Measurements from ENCODE around the gene FAM90A26.
"Not testable (repeated sequence)": the region's sequence is repeated elsewhere in the genome, so short reads cannot be mapped to it uniquely, and the experiment has no call there.

The FAM90A26 gene

GRCh38 chr4:9143421-9144080 lies 26.7 kb upstream of the FAM90A26 start:
- no peak for DNase-seq
- Histone ChIP-seq H3K27me3 (ENCODE audit: insufficient read depth, low read depth, severe bottlenecking) (no peaks in the 10 kb centered on the region), H3K27ac (no peak overlapping the region), H3K9me3 (ENCODE audit: severe bottlenecking) (no peaks in the 10 kb centered on the region), H3K4me3 (ENCODE audit: low read depth, low read length) (no peak overlapping the region), H3K36me3 (no peaks in the 10 kb centered on the region)
- TF ChIP-seq CTCF (IDR thresholded peaks at IDR 0.05; ENCODE audit: low read depth, low read length) = no peak

GRCh38 chr4:9146967-9147366 lies 23.2 kb upstream of the FAM90A26 start:
- no peaks in the 10 kb centered on the region for H3K27me3 ChIP-seq (ENCODE audit: insufficient read depth, low read depth, severe bottlenecking)
- TF ChIP-seq CTCF (IDR thresholded peaks at IDR 0.05; ENCODE audit: low read depth, low read length) = no peak
- DNase-seq = peak; percentile 30

GRCh38 chr4:9147368-9147767 lies 22.8 kb upstream of the FAM90A26 start:
- not testable (repeated sequence) for H3K9me3 ChIP-seq (ENCODE audit: severe bottlenecking); H3K27ac ChIP-seq; H3K36me3 ChIP-seq; H3K4me3 ChIP-seq (ENCODE audit: low read depth, low read length); H3K27me3 ChIP-seq (ENCODE audit: insufficient read depth, low read depth, severe bottlenecking); DNase-seq

More at GRCh38 chr4:9146967-9147366, 23.2 kb upstream of the FAM90A26 start:
- Histone ChIP-seq H3K36me3 (no peaks in the 10 kb centered on the region), H3K9me3 (ENCODE audit: severe bottlenecking) (no peaks in the 10 kb centered on the region), H3K4me3 (ENCODE audit: low read depth, low read length) (no peak overlapping the region), H3K27ac (no peak overlapping the region)

GRCh38 chr4:9148611-9149409 lies 21.4 kb upstream of the FAM90A26 start:
- H3K9me3 ChIP-seq (ENCODE audit: severe bottlenecking); H3K27ac ChIP-seq; H3K36me3 ChIP-seq; H3K4me3 ChIP-seq (ENCODE audit: low read depth, low read length); DNase-seq; H3K27me3 ChIP-seq (ENCODE audit: insufficient read depth, low read depth, severe bottlenecking): not testable (repeated sequence)

- not testable (repeated sequence) for DNase-seq; H3K9me3 ChIP-seq (ENCODE audit: severe bottlenecking); H3K27me3 ChIP-seq (ENCODE audit: insufficient read depth, low read depth, severe bottlenecking); H3K36me3 ChIP-seq
- Histone ChIP-seq H3K4me3 (ENCODE audit: low read depth, low read length) (peak overlapping the region; percentile 60), H3K27ac (peak overlapping the region; percentile 31; the same call in 1 of the 2 replicates)
Measured at GRCh38 chr4:9151809-9152179, 18.4 kb upstream of the FAM90A26 start.

GRCh38 chr4:9152180-9153007 lies 17.8 kb upstream of the FAM90A26 start:
- Histone ChIP-seq H3K4me3 (ENCODE audit: low read depth, low read length) (peak overlapping the region; percentile 60), H3K27ac (peak overlapping the region; percentile 62)
- H3K9me3 ChIP-seq (ENCODE audit: severe bottlenecking); H3K36me3 ChIP-seq; H3K27me3 ChIP-seq (ENCODE audit: insufficient read depth, low read depth, severe bottlenecking): not testable (repeated sequence)
- peak; percentile 97 for DNase-seq

- Histone ChIP-seq H3K27ac (peak overlapping the region; percentile 74), H3K4me3 (ENCODE audit: low read depth, low read length) (peak overlapping the region; percentile 63)
- peak; percentile 44 for TF ChIP-seq CTCF (IDR thresholded peaks at IDR 0.05; ENCODE audit: low read depth, low read length)
- DNase-seq = peak; percentile 97
- H3K36me3 ChIP-seq; H3K27me3 ChIP-seq (ENCODE audit: insufficient read depth, low read depth, severe bottlenecking); H3K9me3 ChIP-seq (ENCODE audit: severe bottlenecking): not testable (repeated sequence)
Measured at GRCh38 chr4:9153008-9153570, 17.1 kb upstream of the FAM90A26 start.

GRCh38 chr4:9153571-9154157 lies 16.5 kb upstream of the FAM90A26 start:
- H3K36me3 ChIP-seq; H3K9me3 ChIP-seq (ENCODE audit: severe bottlenecking); H3K27me3 ChIP-seq (ENCODE audit: insufficient read depth, low read depth, severe bottlenecking): not testable (repeated sequence)
- Histone ChIP-seq H3K4me3 (ENCODE audit: low read depth, low read length) (peak overlapping the region; percentile 63), H3K27ac (peak overlapping the region; percentile 74)
- DNase-seq = peak; percentile 53

GRCh38 chr4:9155101-9155886 lies 14.9 kb upstream of the FAM90A26 start:
- DNase-seq; H3K9me3 ChIP-seq (ENCODE audit: severe bottlenecking): not testable (repeated sequence)

More at GRCh38 chr4:9155101-9155886, 14.9 kb upstream of the FAM90A26 start:
- not testable (repeated sequence) for H3K4me3 ChIP-seq (ENCODE audit: low read depth, low read length); H3K36me3 ChIP-seq; H3K27me3 ChIP-seq (ENCODE audit: insufficient read depth, low read depth, severe bottlenecking); H3K27ac ChIP-seq

Measured in WERI-Rb-1 (cell line).